OCI-LY3 (cell line): ENCODE measurements around the gene DNA2.

Experiments
- CTCF ChIP-seq: fragments of 200-600, 300-600 bp; sonication (generic); IDR thresholded peaks from 2 replicates; pipeline ENCODE4 v1.5.1; 2014; ENCODE audit warnings: antibody characterized with exemption, low read length, low read depth
- EZH2phosphoT487 ChIP-seq: fragments of 200-600 bp; shearing (Covaris generic); IDR thresholded peaks from 2 replicates; pipeline ENCODE4 v1.6.1; 2018; ENCODE audit warnings: antibody characterized with exemption, mixed run types, low read depth

- TF ChIP-seq CTCF (no peak), EZH2phosphoT487 (no peak)
Measured at GRCh38 chr10:68364101-68364886, 107.5 kb downstream of the DNA2 start.
